HepG2 (cell line): ENCODE measurements around the gene ERFL. TPM values are rescaled to one million over a fixed set of nuclear protein-coding genes. Genes with fewer than 3 reads are reported as not detected.

Experiments used
- ATAC-seq: fragments of 200-7000 bp; cut with Tn5 transposase; 3 replicates; pipeline ENCODE4 v1.9.1; 2020; ENCODE audit warnings: mild to moderate bottlenecking, moderate library complexity
- BruUV-seq: library from RNA; stranded (reverse); fragments of 400-500 nt; replicated peaks from 2 replicates; lab custom pipeline; 2021; lab: Mats Ljungman, UMichigan
- CTCF ChIA-PET: fragments of 300-600 bp; formaldehyde crosslinking; extraction: SDS; loops from one replicate; lab custom pipeline; 2021; ENCODE audit warnings: low total read pairs, inconsistent platforms, low intra/inter-chr PET ratio; lab: Yijun Ruan, JAX
- POLR2A ChIA-PET: fragments of 350-600 bp; sonication (Branson Sonifier 250); formaldehyde crosslinking; loops from one replicate; lab custom pipeline; 2020; ENCODE audit warnings: antibody characterized with exemption, inconsistent platforms; lab: Yijun Ruan, JAX
- DNase-seq: peaks from one replicate; pipeline ENCODE4 v3.0.0-alpha.2; 2015; ENCODE audit warnings: low spot score
- FAIRE-seq: peaks from 3 replicates; lab custom pipeline; 2011; peaks lifted over from hg19 to GRCh38; lab: Jason Lieb, UNC
- H2AFZ ChIP-seq: one replicate; pipeline ENCODE4 v1.6.1; 2011; ENCODE audit warnings: low read length, inconsistent platforms
- H3K27ac ChIP-seq: fragments of 300-600 bp; 3 replicates; pipeline ENCODE4 v1.8.0; 2011; ENCODE audit warnings: mixed run types, mild to moderate bottlenecking, mixed read lengths, low read length, inconsistent platforms; ENCODE audit not compliant: insufficient read depth; ENCODE audit errors: extremely low read length
- H3K27me3 ChIP-seq, 2 experiments: fragments of 200-600 bp in 1 of 2; 2 replicates in 1 of 2; 3 replicates in 1 of 2; pipeline versions ENCODE4 v1.6.0 to v1.8.0; 2011; ENCODE audit warnings: low read length in 2 of 2, mild to moderate bottlenecking in 2 of 2, moderate library complexity in 2 of 2, inconsistent platforms in 1 of 2; ENCODE audit not compliant: insufficient read depth in 2 of 2, control insufficient read depth in 1 of 2
- H3K36me3 ChIP-seq, 2 experiments: fragments of 200-600 bp in 1 of 2; replicated peaks in 1 of 2; 2 replicates in 1 of 2; 3 replicates in 1 of 2; pipeline versions ENCODE4 v1.5.1 to v1.8.0; 2011; ENCODE audit warnings: low read length in 2 of 2, inconsistent platforms in 1 of 2; ENCODE audit not compliant: insufficient read depth in 2 of 2, control insufficient read depth in 1 of 2
- H3K4me1 ChIP-seq: 2 replicates; pipeline ENCODE4 v1.5.1; 2012; ENCODE audit warnings: low read length, inconsistent platforms; ENCODE audit not compliant: insufficient read depth
- H3K4me2 ChIP-seq: 2 replicates; pipeline ENCODE4 v1.6.0; 2011; ENCODE audit warnings: low read depth, low read length, inconsistent platforms
- H3K4me3 ChIP-seq, 3 experiments: fragments of 200-600 bp in 1 of 3; sonication (generic), shearing (Covaris generic) in 1 of 3; replicated peaks in 1 of 3; 2 replicates each; pipeline ENCODE4 v1.5.1; 2011 to 2016; ENCODE audit warnings: low read length in 3 of 3, inconsistent platforms in 2 of 3, low read depth in 2 of 3, mild to moderate bottlenecking in 2 of 3, control low read depth in 1 of 3, mixed read lengths in 1 of 3; ENCODE audit not compliant: insufficient read depth in 1 of 3
- H3K79me2 ChIP-seq: one replicate; pipeline ENCODE4 v1.6.1; 2011; ENCODE audit warnings: low read length, inconsistent platforms; ENCODE audit not compliant: insufficient read depth
- H3K9ac ChIP-seq: 2 replicates; pipeline ENCODE4 v1.6.0; 2011; ENCODE audit warnings: mild to moderate bottlenecking, low read depth, low read length, inconsistent platforms; ENCODE audit not compliant: insufficient read depth
- H3K9me3 ChIP-seq: 2 replicates; pipeline ENCODE4 v1.5.1; 2012; ENCODE audit warnings: mild to moderate bottlenecking, low read length
- H4K20me1 ChIP-seq: 2 replicates; pipeline ENCODE4 v1.6.0; 2011; ENCODE audit warnings: inconsistent platforms, mild to moderate bottlenecking, low read length, moderate library complexity; ENCODE audit not compliant: insufficient read depth
- CEBPG ChIP-seq: IDR thresholded peaks from 2 replicates; pipeline ENCODE4 v1.6.1; 2016
- ELF1 ChIP-seq: sonication (generic); formaldehyde crosslinking; IDR thresholded peaks from 2 replicates; pipeline ENCODE4 v1.4.0; 2020; ENCODE audit warnings: missing genetic modification reagents
- FOSL1 ChIP-seq: sonication (generic); formaldehyde crosslinking; IDR thresholded peaks from 2 replicates; pipeline ENCODE4 v1.9.0; 2021; ENCODE audit warnings: missing genetic modification reagents, borderline replicate concordance
- MEIS2 ChIP-seq: sonication (generic); formaldehyde crosslinking; IDR thresholded peaks from 2 replicates; pipeline ENCODE4 v1.9.0; 2021; ENCODE audit warnings: mild to moderate bottlenecking, missing genetic modification reagents
- RXRB ChIP-seq: IDR thresholded peaks from 2 replicates; pipeline ENCODE4 v1.6.1; 2016; ENCODE audit warnings: borderline replicate concordance, missing genetic modification reagents, missing compliant biosample characterization
- SIN3B ChIP-seq: fragments of 150-350 bp; IDR thresholded peaks from 2 replicates; pipeline ENCODE4 v1.6.1; 2014; ENCODE audit warnings: low read length
- ZBTB10 ChIP-seq: sonication (generic); formaldehyde crosslinking; IDR thresholded peaks from 2 replicates; pipeline ENCODE4 v1.4.0; 2020; ENCODE audit warnings: missing genetic modification reagents, borderline replicate concordance
- ZNF512B ChIP-seq: sonication (generic); formaldehyde crosslinking; IDR thresholded peaks from 2 replicates; pipeline ENCODE4 v1.5.1; 2020; ENCODE audit warnings: missing genetic modification reagents, mild to moderate bottlenecking, borderline replicate concordance
- ZNF619 ChIP-seq: sonication (generic); formaldehyde crosslinking; IDR thresholded peaks from 2 replicates; pipeline ENCODE4 v1.4.0; 2020; ENCODE audit warnings: mild to moderate bottlenecking, missing genetic modification reagents
- ZSCAN30 ChIP-seq: sonication (generic); formaldehyde crosslinking; IDR thresholded peaks from 2 replicates; pipeline ENCODE4 v1.5.0; 2020; ENCODE audit warnings: mild to moderate bottlenecking, missing genetic modification reagents
- WGBS: methylation state at CpG from one replicate; pipeline ENCODE4 v1.1.6; 2017; ENCODE audit warnings: low lambda C conversion rate; 5-methylcytosine and 5-hydroxymethylcytosine counted together
- in situ Hi-C: cut with HindIII; loops from 2 replicates; pipeline ENCODE4 v1.10.0; 2017; ENCODE audit warnings: low pct_unique_long_range_greater_than_20kb; ENCODE audit not compliant: extremely low pct_ligation_motif_present
- intact Hi-C: fragments of 100-400 bp; cut with micrococcal nuclease; formaldehyde crosslinking; loops from one replicate; pipeline ENCODE4 v1.10.0; 2022; ENCODE audit not compliant: unreplicated experiment
- polyA plus RNA-seq, 8 experiments: library from polyadenylated mRNA; depleted of rRNA in 3 of 8; stranded (reverse) in 7 of 8; unstranded in 1 of 8; fragments of >200 nt; fragmentation: Illumina TruSeq in 4 of 8; extraction: Trizol in 4 of 8; gene quantifications; 2 replicates each; pipeline versions ENCODE4 v1.2.1 to v1.2.3, GENCODE V29; 2011 to 2016; ENCODE audit warnings: low read depth in 4 of 8, missing spikeins in 1 of 8, mixed read lengths in 1 of 8; ENCODE audit not compliant: insufficient read depth in 1 of 8
- total RNA-seq, 5 experiments: library from RNA; depleted of rRNA; stranded (reverse); fragments of >200 nt; fragmentation: Illumina TruSeq; extraction: Trizol; gene quantifications; 2 replicates each; pipeline ENCODE4 v1.2.3, GENCODE V29; 2016; ENCODE audit warnings: low read depth in 1 of 5

ERFL gene
- total and polyA plus RNA-seq, 2 of the 13 experiments (the other 11 are each of a cell fraction or from before 2014, with no cell fraction given): not detected

GRCh38 chr19:41936416-41936850 lies 8.2 kb upstream of the ERFL start (continued):
- TF ChIP-seq ZBTB10 (CRISPR knock-in tag) (no peak), RXRB (CRISPR knock-in tag) (no peak), CEBPG (CRISPR knock-in tag) (no peak), ZNF512B (CRISPR knock-in tag) (no peak), ZNF619 (CRISPR knock-in tag) (no peak)
- TF ChIP-seq, all 625 proteins: peak for 0

- Histone ChIP-seq H3K9ac (no peak overlapping the region), H3K4me3 (no peak overlapping the region), H3K4me1 (no peaks in the 10 kb centered on the region), H3K4me2 (no peak overlapping the region), H4K20me1 (peaks cover 6% of the 10 kb centered on the region; the same call in 1 of the 2 replicates), H2AFZ (no peak overlapping the region), H3K9me3 (no peaks in the 10 kb centered on the region), H3K27me3 (peaks cover 14 to 72% of the 10 kb centered on the region in 2 experiments; a peak in 4 of 5 replicates), H3K27ac (no peak overlapping the region), H3K79me2 (no peaks in the 10 kb centered on the region), H3K36me3 (no peaks in the 10 kb centered on the region)
- WGBS: 32% methylated on average over 11 of the region's 26 CpGs
- intact Hi-C loops (loop anchor here (2.0 kb wide), 1 partner anchor 63 kb away; no protein-coding TSS in a partner anchor), in situ Hi-C loops (loop anchor here (10.0 kb wide), 1 partner anchor 51 kb away; the partner anchor contains the start of gene ARHGEF1)
- FAIRE-seq (no peak), DNase-seq (no peak), ATAC-seq (no peak)
- CTCF ChIA-PET: interaction anchor here (2.4 kb wide), 1 partner anchor 63 kb away, joined by 13 read pairs; no protein-coding TSS in a partner anchor
- POLR2A ChIA-PET: no interaction called here
- TF ChIP-seq ELF1 (CRISPR knock-in tag) (no peak), ZSCAN30 (CRISPR knock-in tag) (no peak), SIN3B (no peak), MEIS2 (CRISPR knock-in tag) (no peak), FOSL1 (no peak)
- no TSS peak for BruUV-seq
Measured at GRCh38 chr19:41935760-41936415, 7.6 kb upstream of the ERFL start.
